ENCODE measurements around the gene TRPV5.

DNA sequence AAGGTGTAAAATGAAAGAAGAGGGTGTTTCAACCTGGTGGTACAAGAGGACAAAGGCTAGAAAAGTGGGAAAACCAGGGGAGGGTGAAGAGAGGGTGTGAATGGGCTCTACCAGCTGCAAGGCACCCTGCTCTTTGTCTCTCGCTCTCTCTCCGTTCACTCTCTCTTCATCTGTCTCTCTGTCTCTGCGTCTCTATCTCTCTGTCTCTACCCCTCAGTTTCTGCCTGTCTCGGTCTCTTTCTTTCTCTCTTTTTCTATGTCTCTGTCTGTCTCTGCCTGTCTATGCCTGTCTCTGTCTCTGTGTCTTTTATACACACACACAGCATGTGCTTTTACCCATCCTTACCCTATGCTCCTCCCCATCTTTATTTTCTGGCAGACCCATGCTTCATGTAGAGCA lies 5.1 kb upstream of the TRPV5 start:
- no peak for TF ChIP-seq POLR2AphosphoS5 (IDR thresholded peaks at IDR 0.05)
- TF ChIP-seq, protein P1, sequence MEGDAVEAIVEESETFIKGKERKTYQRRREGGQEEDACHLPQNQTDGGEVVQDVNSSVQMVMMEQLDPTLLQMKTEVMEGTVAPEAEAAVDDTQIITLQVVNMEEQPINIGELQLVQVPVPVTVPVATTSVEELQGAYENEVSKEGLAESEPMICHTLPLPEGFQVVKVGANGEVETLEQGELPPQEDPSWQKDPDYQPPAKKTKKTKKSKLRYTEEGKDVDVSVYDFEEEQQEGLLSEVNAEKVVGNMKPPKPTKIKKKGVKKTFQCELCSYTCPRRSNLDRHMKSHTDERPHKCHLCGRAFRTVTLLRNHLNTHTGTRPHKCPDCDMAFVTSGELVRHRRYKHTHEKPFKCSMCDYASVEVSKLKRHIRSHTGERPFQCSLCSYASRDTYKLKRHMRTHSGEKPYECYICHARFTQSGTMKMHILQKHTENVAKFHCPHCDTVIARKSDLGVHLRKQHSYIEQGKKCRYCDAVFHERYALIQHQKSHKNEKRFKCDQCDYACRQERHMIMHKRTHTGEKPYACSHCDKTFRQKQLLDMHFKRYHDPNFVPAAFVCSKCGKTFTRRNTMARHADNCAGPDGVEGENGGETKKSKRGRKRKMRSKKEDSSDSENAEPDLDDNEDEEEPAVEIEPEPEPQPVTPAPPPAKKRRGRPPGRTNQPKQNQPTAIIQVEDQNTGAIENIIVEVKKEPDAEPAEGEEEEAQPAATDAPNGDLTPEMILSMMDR (IDR thresholded peaks at IDR 0.05) = no peak
